T-helper 2 cell treated with Interferon-gamma antibody and Interleukin-4, amounts not matched to agents 100 ng/mL and 5 ng/mL, for 36 hours (primary cell): Measurements from ENCODE around the gene FRRS1. TPM values are rescaled to one million over a fixed set of nuclear protein-coding genes. Genes with fewer than 3 reads are reported as not detected.

Experiments used
- total RNA-seq: library from RNA; stranded (reverse); gene quantifications from 2 replicates; pipeline ENCODE4 v1.2.3, GENCODE V29; 2022

FRRS1 gene
- total RNA-seq, 1 donor from 2014 or later, result 1.4 TPM

Other genes starting within 250 kb of the FRRS1 start
- not detected in 2 replicates for gene PALMD, start 120.5 kb downstream of the FRRS1 start, total RNA-seq
- gene AGL, start 83.7 kb upstream of the FRRS1 start, total RNA-seq, result 12.0 and 12.8 TPM in 2 replicates
- gene SLC35A3, start 203.4 kb upstream of the FRRS1 start, total RNA-seq, result 16.8 and 17.2 TPM in 2 replicates